SK-N-MC (cell line): Measurements from ENCODE around the gene PRDX6.

Experiments
- EZH2 ChIP-seq: fragments of 200-600 bp; sonication (generic); IDR thresholded peaks from one replicate; pipeline ENCODE4 v1.6.1; 2017; ENCODE audit warnings: antibody characterized with exemption
- FOXP2 ChIP-seq: optimal IDR thresholded peaks from 2 replicates; pipeline ENCODE3; 2011; ENCODE audit warnings: mild to moderate bottlenecking, moderate library complexity; ENCODE audit not compliant: insufficient read depth; ENCODE audit errors: extremely low read length, control extremely low read depth
- POLR2AphosphoS5 ChIP-seq: IDR thresholded peaks from 2 replicates; pipeline ENCODE4 v1.6.1; 2012; ENCODE audit warnings: mild to moderate bottlenecking, low read depth, low read length, borderline replicate concordance

DNA sequence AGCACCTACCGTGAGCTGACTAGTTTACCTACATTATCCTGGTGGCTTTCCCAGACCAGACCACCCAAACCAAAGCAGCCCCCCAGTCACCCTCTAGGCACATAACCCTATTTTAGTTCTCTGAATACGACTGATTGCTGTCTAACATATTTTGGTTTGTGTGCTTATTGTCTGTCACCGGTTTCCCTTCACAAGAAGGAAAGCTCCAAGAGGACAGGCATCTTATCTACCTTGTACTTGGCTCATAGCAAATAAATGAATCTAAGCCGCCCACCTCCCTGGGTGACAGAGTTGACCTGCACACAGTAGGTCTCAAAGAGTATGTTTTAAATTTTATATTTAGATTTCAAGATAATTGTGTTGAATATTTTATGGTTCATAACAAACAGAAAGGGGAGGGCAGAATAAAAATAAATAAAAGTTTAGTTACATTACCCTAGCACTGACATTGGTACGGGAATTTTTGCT is 904 bp upstream of the PRDX6 start:
- no peak for TF ChIP-seq POLR2AphosphoS5
- TF ChIP-seq EZH2: no peak
- no peak for TF ChIP-seq FOXP2
